Activated B cell treated with CpG ODN at 0.5 μM for 24 hours (primary cell): ENCODE measurements around the gene CDC42EP1. TPM values are rescaled to one million over a fixed set of nuclear protein-coding genes. Genes with fewer than 3 reads are reported as not detected.

Experiments used
- ATAC-seq: fragments of 200-7000 bp; cut with Tn5 transposase; one replicate; pipeline ENCODE4 v1.10.0; 2021; ENCODE audit warnings: low read depth, mild to moderate bottlenecking, moderate library complexity
- CTCF ChIA-PET: fragments of 350-600 bp; sonication (Branson Sonifier 250); formaldehyde crosslinking; loops from one replicate; lab custom pipeline; 2021; ENCODE audit warnings: antibody characterized with exemption; lab: Charles Lee
- POLR2A ChIA-PET: fragments of 350-600 bp; sonication (Branson Sonifier 250); formaldehyde crosslinking; loops from one replicate; lab custom pipeline; 2021; ENCODE audit warnings: antibody characterized with exemption; lab: Charles Lee
- DNase-seq: peaks from one replicate; pipeline ENCODE4 v3.0.0; 2022
- H3K27ac Mint-ChIP-seq: one replicate; pipeline ENCODE4 v1.8.0; 2020; ENCODE audit warnings: mixed read lengths
- H3K27me3 Mint-ChIP-seq: one replicate; pipeline ENCODE4 v1.8.0; 2021; ENCODE audit warnings: mixed read lengths
- H3K36me3 Mint-ChIP-seq: one replicate; pipeline ENCODE4 v1.8.0; 2021; ENCODE audit warnings: low read depth, mixed read lengths
- H3K4me1 Mint-ChIP-seq: one replicate; pipeline ENCODE4 v1.8.0; 2021; ENCODE audit warnings: mixed read lengths
- H3K4me3 Mint-ChIP-seq: one replicate; pipeline ENCODE4 v1.8.0; 2020; ENCODE audit warnings: mild to moderate bottlenecking, mixed read lengths
- H3K9me3 Mint-ChIP-seq: one replicate; pipeline ENCODE4 v1.8.0; 2020; ENCODE audit warnings: mixed read lengths
- CTCF ChIP-seq: fragments of 200-600 bp; IDR thresholded peaks from one replicate; pipeline ENCODE4 v1.8.0; 2022; ENCODE audit warnings: antibody characterized with exemption, mild to moderate bottlenecking
- intact Hi-C: fragments of 100-400 bp; cut with micrococcal nuclease; formaldehyde crosslinking; loops from one replicate; pipeline ENCODE4 v1.15.1; 2024
- total RNA-seq: library from RNA; stranded (reverse); gene quantifications from 2 replicates; pipeline ENCODE4 v1.2.3, GENCODE V29; 2022

The CDC42EP1 gene
- total RNA-seq, 1 donor from 2014 or later, result not detected

- no peak overlapping the region for H3K4me3 Mint-ChIP-seq
- POLR2A ChIA-PET, result no interaction called here
- intact Hi-C loops, result no loop called here
Measured at GRCh38 chr22:37570661-37570976, 10.3 kb downstream of the CDC42EP1 start.

GRCh38 chr22:37571258-37571991 is 11.1 kb downstream of the CDC42EP1 start:
- Mint-ChIP-seq H3K27me3 (peaks cover 13% of the 10 kb centered on the region), H3K9me3 (no peaks in the 10 kb centered on the region), H3K4me1 (peaks cover 11% of the 10 kb centered on the region), H3K4me3 (no peak overlapping the region), H3K36me3 (no peaks in the 10 kb centered on the region), H3K27ac (no peak overlapping the region)
- POLR2A ChIA-PET, result no interaction called here
- ATAC-seq, result no peak
- no peak for DNase-seq
- CTCF ChIA-PET, result interaction anchor here (0.7 to 11.7 kb wide), 2 partner anchors 21 to 27 kb away, joined by 3 to 255 read pairs; no protein-coding TSS in a partner anchor
- TF ChIP-seq CTCF, result no peak
- intact Hi-C loops, result no loop called here

More at GRCh38 chr22:37570661-37570976, 10.3 kb downstream of the CDC42EP1 start:
- H3K9me3 Mint-ChIP-seq, result no peaks in the 10 kb centered on the region
- ATAC-seq (no peak), DNase-seq (no peak)
- no peaks in the 10 kb centered on the region for H3K36me3 Mint-ChIP-seq
- peaks cover 17% of the 10 kb centered on the region for H3K4me1 Mint-ChIP-seq
- CTCF ChIA-PET, result interaction anchor here (0.6 to 11.7 kb wide), 4 partner anchors 22 to 1049 kb away, joined by 3 to 255 read pairs (median 4); no protein-coding TSS in a partner anchor
- TF ChIP-seq CTCF, result no peak
- H3K27ac Mint-ChIP-seq, result no peak overlapping the region
- H3K27me3 Mint-ChIP-seq, result peaks cover 13% of the 10 kb centered on the region

- no peak for TF ChIP-seq CTCF
- Mint-ChIP-seq H3K9me3 (no peaks in the 10 kb centered on the region), H3K27ac (no peak overlapping the region), H3K4me1 (peaks cover 6% of the 10 kb centered on the region), H3K27me3 (peaks cover 15% of the 10 kb centered on the region), H3K36me3 (no peaks in the 10 kb centered on the region), H3K4me3 (no peak overlapping the region)
- ChIA-PET POLR2A (no interaction called here), CTCF (interaction anchor here (2.0 kb wide), 1 partner anchor 33 kb away, joined by 6 read pairs; no protein-coding TSS in a partner anchor)
- DNase-seq (no peak), ATAC-seq (no peak)
- intact Hi-C loops, result no loop called here
Measured at GRCh38 chr22:37571992-37572373, 11.7 kb downstream of the CDC42EP1 start.

GRCh38 chr22:37575490-37576003 is 15.3 kb downstream of the CDC42EP1 start:
- CTCF ChIA-PET, result no interaction called here
- no peak for TF ChIP-seq CTCF
- POLR2A ChIA-PET, result no interaction called here
- Mint-ChIP-seq H3K27ac (no peak overlapping the region), H3K9me3 (no peaks in the 10 kb centered on the region), H3K36me3 (no peaks in the 10 kb centered on the region), H3K4me3 (no peak overlapping the region), H3K4me1 (peaks cover 6% of the 10 kb centered on the region), H3K27me3 (peaks cover 12% of the 10 kb centered on the region)
- intact Hi-C loops, result no loop called here
- no peak for ATAC-seq
- no peak for DNase-seq

GRCh38 chr22:37578002-37578401 is 17.7 kb downstream of the CDC42EP1 start:
- intact Hi-C loops, result no loop called here
- no peak overlapping the region for H3K27ac Mint-ChIP-seq
- CTCF ChIA-PET, result no interaction called here
- no peak for ATAC-seq
- no peak for TF ChIP-seq CTCF
- H3K9me3 Mint-ChIP-seq, result no peaks in the 10 kb centered on the region
- H3K27me3 Mint-ChIP-seq, result peaks cover 17% of the 10 kb centered on the region
- no peak overlapping the region for H3K4me3 Mint-ChIP-seq
- no peaks in the 10 kb centered on the region for H3K36me3 Mint-ChIP-seq
- H3K4me1 Mint-ChIP-seq, result peaks cover 7% of the 10 kb centered on the region
- POLR2A ChIA-PET, result no interaction called here
- DNase-seq, result no peak
